HG02763 (cell line): ENCODE measurements around the gene MAN2C1.
"Not testable (repeated sequence)": the region's sequence is repeated elsewhere in the genome, so short reads cannot be mapped to it uniquely, and the experiment has no call there.

Source experiments
- ATAC-seq: cut with Tn5 transposase; IDR thresholded peaks from one replicate; pipeline ENCODE4 v1.9.1; 2021; ENCODE audit warnings: mild to moderate bottlenecking, moderate library complexity; ENCODE audit not compliant: unreplicated experiment

Gene MAN2C1

GRCh38 chr15:75361361-75361988 is 6.9 kb downstream of the MAN2C1 start:
- no peak for ATAC-seq

GRCh38 chr15:75360856-75361255 is 7.6 kb downstream of the MAN2C1 start:
- ATAC-seq, result no peak

- ATAC-seq, result no peak
Observed at GRCh38 chr15:75360391-75360790, 8.0 kb downstream of the MAN2C1 start.

- no peak for ATAC-seq
Observed at GRCh38 chr15:75359537-75360250, 8.7 kb downstream of the MAN2C1 start.

DNA sequence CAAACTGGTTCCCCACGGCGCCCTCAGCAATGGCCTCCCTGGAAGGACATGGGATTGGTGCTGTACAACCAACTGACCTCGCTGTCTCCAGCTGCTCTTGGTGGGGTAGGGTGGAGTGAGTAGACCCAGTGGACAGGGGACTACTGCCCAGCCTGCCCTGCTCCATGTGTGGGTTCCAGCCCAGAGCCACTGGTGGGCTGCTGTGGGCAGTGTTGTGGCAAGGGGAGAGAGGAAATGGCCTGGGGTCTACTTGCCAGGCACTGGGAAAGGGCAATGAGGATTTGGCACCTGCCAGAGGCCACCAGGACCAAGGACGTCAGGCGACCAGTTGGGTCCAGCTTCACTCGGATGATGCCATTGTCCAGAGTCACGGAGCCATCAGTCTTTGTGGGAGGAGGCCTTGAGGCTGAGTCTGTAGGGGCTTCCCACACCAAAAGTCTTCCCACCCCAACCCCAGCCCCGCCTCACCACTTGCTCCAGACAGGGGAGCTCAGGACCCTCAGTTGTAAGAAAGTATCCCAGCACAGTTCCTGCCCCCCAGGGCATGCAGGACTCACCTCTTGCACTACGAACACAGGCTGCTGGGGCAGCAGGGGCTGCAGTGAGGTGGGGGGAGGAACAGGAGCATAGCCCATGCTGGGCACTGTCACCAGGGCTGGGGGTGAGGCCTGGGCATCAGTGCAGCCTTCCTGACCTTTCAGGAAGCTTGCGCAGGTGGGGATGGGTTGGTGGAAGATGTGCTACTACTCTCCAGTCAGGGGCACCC is 9.5 kb downstream of the MAN2C1 start:
- no peak for ATAC-seq

- no peak for ATAC-seq
Observed at GRCh38 chr15:75357976-75358673, 10.3 kb downstream of the MAN2C1 start.

- ATAC-seq, result no peak
Observed at GRCh38 chr15:75356517-75356916, 11.9 kb downstream of the MAN2C1 start.

DNA sequence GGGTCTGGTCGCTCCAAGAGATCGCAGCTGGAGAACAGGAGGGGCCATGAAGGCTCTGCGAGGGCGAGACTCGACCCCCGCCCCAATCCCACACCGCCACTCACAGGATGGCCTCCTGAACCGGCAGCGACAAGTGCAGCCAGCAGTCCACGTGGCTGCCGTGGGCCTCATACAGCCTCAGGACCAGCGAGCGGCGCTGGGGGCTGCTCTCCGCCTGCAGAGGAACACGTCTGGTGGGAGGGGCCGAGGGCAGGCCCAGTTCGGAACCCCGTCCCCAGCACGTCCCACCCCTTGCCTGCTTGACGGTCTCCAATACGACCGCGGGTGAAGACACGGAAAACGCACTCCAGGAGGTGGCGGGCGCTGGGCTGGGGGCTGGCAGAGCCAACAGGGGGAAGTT is 12.4 kb downstream of the MAN2C1 start:
- ATAC-seq, result no peak

DNA sequence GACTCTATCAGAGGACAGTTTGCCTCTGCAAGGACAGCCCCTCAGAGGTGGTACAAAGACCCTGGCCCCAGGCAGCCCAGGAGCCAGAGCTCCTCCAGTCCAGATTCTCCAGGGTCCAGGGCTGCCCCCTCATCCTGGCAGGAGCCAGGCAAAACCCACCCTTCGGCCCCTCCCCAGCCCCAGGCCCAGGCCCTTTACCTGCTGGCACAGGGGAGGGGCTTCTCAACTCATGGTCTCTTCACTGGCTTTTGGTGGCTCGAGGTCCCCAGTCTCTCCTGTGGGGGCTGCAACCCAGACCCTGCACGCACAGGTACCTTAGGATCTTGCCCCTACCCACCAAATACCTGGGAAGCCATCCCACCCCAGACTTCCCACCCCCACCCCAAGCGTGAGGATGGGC is 13.0 kb downstream of the MAN2C1 start:
- ATAC-seq, result no peak

DNA sequence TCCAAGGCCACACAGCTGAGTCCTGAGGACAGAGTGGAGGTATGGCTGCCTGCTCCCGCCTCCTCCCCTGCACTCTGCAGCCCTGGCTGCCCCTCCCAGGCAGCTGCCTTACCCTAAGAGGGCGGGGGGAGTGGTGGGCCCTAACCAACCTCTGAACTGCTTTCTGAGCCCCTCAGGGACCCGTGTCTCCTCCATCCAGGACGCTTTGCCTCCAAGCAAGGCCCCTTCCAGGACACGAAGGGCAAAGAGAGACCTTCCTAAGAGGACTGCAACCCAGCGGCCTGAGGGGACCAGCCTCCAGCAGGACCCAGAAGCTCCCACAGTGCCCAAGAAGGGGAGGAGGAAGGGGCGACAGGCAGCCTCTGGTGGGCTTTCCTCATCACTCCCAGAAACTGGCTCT is 14.0 kb downstream of the MAN2C1 start:
- ATAC-seq, result no peak

DNA sequence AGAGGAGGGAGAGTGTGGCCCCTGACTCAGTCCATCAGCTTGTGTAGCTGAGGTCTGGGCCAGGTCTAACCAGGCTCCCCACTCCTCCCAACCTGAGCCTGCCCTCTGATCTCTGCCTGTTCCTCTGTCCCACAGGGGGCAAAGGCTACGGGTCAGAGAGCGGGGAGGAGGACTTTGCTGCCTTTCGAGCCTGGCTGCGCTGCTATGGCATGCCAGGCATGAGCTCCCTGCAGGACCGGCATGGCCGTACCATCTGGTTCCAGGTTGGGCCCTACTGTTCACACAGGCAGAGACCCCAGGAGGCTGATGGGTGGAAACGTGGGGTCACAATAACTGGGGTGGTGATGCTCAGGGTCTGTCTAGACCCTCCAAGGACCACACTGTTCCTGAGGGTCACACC is 14.8 kb downstream of the MAN2C1 start:
- no peak for ATAC-seq

- ATAC-seq, result no peak
Observed at GRCh38 chr15:75352186-75353080, 16.0 kb downstream of the MAN2C1 start.

- no peak for ATAC-seq
Observed at GRCh38 chr15:75350601-75351361, 17.6 kb downstream of the MAN2C1 start.

- no peak for ATAC-seq
Observed at GRCh38 chr15:75349851-75350588, 18.4 kb downstream of the MAN2C1 start.

DNA sequence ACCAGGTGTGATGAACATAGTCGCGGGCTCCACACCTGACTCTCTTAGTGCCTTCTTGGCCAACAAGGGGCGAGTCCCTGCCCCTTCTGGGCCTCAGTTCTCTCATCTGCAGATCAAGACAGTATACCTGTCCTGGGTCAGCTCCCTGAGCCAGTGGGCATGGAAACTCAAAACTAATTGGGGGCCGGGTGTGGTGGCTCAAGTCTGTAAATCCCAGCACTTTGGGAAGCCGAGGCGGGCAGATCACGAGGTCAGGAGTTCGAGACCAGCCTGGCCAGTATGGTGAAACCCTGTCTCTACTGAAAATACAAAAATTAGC is 19.1 kb downstream of the MAN2C1 start:
- not testable (repeated sequence) for ATAC-seq

DNA sequence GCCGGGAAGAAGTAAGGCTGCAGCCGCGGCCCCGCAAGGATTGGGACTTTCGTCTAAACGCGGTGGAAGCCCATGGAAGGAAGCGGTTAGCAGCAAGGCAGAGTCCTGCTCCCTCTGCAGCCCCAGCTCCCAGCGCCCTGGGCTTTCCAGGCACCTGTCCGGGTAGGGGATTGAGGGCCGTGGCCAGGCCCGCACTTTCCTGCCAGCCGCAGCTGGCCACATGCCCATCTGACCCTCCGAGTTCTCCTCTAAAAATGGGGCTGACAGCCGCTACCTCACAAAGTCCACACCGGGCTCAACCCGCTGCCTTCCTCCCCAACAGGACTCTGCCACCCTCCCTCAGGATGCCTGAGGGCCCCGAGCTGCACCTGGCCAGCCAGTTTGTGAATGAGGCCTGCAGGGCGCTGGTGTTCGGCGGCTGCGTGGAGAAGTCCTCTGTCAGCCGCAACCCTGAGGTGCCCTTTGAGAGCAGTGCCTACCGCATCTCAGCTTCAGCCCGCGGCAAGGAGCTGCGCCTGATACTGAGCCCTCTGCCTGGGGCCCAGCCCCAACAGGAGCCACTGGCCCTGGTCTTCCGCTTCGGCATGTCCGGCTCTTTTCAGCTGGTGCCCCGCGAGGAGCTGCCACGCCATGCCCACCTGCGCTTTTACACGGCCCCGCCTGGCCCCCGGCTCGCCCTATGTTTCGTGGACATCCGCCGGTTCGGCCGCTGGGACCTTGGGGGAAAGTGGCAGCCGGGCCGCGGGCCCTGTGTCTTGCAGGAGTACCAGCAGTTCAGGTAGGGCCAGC is 19.7 kb downstream of the MAN2C1 start:
- ATAC-seq, result no peak

DNA sequence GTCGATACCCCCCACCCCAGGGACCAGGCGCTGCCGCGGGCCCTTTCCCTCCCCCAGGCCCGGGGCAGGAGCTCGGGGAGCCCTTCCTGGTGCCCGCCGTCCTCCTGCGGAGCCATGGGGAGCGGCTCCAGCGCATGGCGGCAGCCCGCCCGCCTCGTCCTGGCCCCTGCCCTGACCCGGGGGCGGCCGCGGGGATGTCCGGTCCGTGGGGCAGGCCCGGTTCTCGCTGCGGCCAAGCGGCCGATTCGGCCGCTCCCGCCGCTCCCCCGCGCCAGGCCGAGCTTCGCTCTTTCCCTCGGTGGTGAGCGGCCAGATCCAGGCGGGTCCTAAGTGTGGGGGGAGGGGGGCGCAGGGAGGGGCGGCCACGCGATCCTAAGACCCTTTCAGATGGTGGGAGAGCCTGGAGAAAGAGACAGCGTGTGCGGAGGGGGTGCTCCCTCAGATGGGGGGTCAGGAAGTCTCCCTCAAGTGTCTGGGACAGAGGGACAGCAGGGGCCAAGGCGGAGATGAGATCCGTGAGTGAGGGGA is 20.3 kb downstream of the MAN2C1 start:
- no peak for ATAC-seq
